ENCODE data around the gene CST1.
"Not testable (repeated sequence)": the region's sequence is repeated elsewhere in the genome, so short reads cannot be mapped to it uniquely, and the experiment has no call there.

CST1 gene

DNA sequence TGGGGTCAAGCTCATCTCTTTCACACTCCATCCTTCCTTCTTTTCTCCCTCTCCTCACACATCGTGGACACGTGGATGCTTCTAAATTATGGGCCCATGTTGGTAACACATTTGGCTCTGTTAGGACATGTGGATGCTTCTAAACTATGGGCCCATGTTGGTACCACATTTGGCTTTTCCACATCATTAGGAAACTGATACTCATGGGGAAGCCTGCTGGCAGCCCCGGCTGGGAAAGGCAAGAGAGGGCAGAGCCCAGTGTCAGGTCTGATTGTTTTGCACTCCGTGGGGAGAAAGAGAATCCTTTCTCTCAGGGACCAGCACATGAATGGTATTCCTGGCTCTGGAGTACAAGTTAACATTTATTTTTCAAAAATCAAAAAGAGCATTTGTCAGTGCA is 4.0 kb upstream of the CST1 start:
- DNase-seq, result no peak

DNA sequence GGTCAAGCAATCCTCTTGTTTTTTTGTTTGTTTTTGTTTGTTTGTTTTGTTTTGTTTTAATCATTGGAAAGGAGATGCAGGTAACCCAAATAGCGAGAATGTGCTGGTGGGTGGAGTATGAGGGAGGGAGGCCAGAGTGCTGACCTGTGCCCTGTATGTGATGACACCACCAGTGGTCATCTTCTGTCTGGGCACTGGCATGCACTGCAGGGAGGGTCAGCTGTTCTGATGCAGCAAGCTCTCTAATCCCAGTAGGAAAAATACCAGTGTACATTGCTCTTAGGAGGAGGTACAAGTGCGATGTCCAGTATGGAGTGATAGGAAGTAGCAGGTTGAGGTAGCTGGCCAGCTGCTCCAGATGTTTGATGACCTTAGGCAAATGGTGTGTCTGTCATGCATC is 2.9 kb upstream of the CST1 start:
- DNase-seq, result no peak

DNA sequence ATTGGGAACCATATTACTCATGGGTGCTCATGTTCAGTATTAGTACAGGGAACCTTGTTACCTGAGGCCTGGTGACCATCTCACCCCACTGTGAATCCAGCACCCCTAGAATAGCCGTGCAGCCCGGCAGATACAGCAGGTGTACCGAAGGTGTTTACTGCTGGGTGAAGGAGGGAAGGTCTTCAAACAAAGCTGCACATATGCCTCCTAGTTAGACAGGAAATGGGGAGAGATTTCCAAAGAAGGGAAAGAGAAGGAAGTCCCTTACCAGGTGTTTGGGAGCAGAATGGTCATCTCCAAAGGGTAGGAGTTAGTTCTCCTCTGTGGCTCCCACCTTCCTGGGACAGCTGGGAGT is 2.4 kb upstream of the CST1 start:
- no peak for DNase-seq

DNA sequence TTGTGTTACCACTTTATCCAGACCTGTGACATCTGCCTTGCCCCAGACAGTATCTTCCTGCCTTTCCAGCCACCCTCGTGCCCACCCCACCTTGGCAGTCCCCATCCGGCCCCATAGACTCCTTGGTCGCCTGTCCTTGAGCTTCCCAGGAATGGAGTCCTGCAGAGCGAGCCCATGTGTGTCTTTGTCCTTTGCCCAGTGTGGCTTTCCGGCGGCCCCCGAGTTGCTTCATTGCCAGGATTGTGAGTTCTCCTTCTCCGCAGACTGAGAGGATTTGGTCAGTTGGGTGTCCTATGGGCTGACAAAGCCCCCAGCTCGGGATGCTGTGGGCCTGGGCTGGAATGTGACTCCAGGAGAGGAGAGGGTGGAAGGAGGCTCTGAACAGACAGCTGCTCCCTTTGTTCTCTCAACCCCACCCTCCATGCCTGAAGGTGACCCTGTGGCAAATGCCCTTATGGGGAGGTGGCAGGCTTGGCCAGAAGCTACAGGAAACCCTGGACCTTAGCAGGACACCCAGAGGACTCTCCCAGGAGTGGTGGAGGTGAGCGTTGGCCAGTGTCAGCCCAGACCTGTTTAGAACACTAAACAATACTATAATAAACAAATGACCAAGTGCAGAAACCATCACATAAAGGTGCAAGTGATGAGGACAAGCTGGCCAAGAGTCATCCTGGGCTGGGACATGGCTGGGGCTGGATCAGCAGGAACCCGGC is 1.9 kb upstream of the CST1 start:
- DNase-seq, result no peak

DNA sequence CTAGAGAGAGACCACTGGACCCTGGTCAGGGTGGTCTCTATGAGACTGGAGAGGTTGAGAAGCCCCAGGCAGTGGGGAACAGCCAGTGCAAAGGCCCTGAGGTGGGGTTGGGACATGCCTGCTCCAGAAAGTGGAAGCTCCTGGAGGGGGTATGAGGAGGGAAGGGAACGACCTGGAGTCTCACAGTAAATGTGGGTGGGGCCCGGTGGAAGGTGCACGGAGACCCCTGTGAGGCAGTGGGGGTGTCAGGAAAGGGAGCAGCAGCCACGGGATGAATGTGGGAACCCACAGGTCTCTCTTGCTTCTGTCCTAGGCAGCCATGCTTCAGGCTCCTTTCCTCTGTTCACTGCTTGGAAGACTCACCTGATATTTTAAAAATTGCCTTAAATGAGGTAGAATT is 1.3 kb upstream of the CST1 start:
- no peak for DNase-seq

DNA sequence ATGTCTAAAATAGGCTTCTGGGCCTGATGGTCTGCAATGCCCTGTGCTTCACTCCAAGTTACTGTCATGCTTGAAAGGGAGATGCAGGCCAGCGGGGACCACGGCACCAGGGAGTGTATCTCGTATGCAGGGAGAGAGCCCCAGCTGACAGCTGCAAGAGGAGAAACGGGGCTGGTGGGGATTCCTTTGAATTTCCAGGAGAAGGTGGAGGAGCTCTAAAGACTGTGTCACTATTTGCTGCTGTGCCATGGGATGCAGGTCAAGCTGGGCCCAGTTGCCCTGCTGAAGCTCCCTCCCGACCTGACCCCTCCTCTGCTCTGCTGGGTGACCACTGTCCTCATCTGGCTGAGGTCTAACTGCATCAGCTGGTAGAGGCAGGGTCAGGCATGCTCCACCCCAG is 989 bp downstream of the CST1 start:
- no peak for DNase-seq

DNA sequence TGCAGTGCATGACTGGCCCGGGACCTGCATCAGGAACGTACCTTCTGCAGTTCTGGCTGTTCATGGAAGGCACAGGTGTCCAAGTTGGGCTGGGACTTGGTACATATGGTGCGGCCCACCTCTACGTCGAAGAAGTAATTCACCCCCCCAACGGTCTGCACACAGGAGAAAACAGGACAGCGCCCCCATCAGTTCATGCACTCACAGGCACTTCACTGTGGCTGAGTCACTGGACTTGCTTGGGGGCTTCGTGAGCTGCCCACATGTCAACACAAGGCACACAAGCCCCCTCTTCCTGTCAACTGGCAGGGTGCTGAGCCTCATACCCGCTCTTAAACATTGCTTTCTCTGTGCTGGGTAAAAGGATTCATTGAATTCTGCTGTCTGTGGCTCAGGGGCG is 1.8 kb downstream of the CST1 start:
- not testable (repeated sequence) for DNase-seq

DNA sequence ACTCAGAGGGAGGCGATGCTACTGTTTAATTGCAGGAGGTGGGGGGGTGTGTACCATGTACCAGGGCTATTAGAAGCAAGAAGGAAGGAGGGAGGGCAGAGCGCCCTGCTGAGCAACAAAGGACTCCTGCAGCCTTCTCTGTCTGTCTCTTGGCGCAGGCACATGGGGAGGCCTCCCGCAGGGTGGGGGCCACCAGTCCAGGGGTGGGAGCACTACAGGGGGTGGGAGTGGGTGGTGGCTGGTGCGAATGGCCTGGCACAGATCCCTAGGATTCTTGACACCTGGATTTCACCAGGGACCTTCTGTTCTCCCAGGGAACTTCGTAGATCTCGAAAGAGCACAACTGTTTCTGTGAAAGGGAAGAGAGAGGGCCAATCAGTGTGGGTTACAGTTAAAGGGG is 3.2 kb downstream of the CST1 start:
- DNase-seq, result not testable (repeated sequence)

DNA sequence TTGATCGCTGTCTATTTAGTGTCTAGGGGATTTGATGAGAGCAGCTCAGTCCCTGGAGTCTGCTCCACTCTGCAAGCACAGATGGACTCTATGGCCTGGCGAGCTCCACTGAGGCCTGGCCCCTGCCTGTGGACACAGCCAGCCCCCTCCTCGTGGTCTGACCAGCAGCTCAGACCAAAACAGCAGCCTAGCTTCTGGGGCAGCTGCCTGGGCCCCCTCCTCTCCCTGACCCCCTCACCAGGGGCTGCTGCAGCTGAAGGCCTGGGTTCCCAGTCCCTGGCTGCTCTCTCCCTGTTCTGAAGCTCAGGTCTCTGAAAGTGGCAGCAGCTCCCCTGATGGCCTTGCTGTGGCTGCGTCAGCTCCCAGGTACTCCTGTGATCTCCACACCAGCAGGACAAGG is 3.6 kb downstream of the CST1 start:
- DNase-seq, result not testable (repeated sequence)

DNA sequence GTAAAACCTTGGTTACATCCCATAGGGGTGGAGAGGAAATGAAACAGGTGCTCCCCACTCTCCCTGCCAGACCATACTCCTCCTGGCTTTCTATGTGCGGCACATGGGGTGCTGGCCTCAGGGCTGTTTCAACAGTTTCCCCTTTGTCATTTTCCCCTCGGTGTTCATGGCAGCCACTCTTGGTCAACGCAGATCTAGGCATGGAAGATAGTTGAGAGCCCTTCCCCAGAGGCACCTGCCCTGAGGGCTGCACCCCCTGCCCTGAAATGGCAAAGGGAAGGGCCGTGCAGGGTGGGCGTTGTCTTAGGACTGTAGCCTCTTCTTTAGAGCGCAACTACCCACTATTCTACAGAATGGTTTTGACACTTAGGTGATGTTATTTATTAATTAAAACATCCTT is 4.4 kb downstream of the CST1 start:
- no peak for DNase-seq

DNA sequence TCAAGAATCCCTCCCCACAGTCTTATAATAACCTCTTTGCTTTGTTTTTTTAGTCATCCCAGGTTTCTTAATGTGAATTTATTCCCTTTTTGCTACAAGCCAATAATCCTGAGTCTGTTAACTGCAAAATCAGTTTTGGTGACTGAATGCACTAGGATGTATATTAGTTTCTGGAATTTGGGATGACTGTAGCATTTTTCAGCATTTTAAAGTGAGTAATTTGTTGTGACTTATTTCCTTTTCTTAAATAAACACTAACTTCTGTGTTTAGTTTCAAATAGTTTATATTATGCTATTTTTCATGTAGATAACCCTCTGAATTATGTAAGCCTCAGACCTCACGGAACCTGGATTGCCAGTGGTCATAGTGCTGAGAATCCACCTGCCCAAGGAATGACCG is 5.5 kb downstream of the CST1 start:
- no peak for DNase-seq

DNA sequence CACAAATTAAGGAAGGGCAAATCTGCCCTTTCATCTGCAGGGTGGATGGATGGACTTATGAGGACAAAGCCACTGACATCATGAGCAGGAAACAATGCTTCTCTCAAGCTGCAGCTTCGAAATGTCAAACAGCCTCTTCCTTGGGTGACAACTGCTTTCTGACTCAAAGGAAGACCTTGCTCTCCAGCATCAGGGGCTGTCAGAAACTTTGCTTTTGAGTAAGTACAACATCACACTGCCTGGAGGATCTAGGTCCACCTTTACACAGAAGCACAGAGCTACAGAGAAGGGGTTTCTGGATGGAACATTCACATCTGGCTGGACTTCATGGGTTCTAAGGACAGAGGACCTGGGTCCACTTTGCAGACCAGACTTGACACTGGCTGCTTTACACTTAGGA is 5.9 kb downstream of the CST1 start:
- DNase-seq, result no peak

DNA sequence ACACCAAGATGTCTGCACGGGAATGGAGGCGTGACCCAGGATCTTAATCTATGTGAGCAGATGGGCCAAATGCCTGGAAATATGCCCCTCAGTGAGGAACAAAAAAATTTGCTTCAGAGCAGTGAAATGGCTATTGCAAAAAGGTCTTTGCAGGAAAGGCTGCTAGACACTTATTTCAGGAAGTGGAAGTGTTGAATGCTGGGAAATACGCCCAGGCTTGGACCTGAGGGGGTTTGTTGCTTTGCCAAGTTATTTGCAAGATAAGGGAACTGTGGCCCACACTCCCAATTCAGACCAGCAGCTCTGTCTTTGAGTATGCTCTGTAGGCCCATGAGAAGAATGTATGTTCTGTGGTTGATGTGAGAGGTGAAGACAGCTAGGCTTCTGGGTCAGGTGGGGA is 15.3 kb downstream of the CST1 start:
- DNase-seq, result peak in 1 of 2 donors; percentile 34

DNA sequence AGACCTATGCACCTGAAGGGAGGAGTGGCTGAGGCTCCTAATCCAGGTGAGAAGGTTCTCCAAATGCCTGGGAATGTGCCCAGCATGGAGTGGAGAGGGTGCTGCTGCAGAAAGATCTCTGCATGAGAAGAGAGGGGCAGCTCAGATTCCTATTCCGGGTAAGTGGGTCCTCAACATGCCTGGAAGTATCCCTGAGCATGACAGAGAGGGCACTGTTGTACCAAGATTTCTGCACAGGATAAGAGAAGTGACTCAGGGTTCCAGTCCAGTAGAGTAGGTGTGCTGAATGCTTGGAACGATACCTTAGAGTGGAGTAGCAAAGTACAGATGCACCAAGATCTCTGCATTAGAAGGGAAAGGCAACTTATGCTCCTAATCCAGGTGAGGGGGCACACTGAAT is 15.8 kb downstream of the CST1 start:
- not testable (repeated sequence) for DNase-seq

DNA sequence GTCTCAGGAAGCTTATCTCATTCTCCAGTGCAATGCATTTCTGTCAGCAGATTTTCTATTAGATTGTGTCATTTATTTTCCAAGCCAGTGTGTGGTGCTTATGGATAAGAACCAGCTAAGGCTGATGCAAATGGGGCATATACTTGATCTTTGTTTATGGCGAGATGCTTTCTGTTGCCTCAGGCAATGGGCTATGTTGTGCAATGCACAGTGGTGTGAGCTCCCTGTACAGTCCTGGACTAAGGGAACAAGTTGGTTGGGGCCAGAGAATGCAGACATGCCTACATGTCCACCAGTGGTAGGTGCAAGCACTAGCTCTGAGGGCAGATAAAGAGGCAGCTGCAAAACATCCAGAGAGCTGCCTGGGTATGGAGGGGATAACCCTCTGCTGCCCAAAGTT is 16.3 kb downstream of the CST1 start:
- not testable (repeated sequence) for DNase-seq

DNA sequence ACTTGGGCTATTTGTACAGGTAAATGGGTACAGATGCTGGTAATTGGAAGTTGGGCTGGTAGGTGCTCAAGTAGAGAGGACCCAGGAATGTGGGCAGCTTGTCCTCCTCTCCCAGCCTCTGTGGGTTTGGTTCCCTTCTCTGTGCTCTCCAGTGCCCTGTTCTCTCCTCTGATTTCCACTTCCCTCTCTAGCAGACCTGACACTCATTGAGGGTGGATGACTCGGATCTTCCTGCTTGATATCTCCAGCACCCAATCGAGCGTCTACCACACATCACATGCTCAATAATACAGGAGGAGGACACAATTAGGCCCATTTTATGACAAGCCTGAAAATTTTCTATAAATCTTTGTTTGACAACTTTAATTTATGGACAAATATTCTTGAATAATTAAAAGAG is 23.7 kb downstream of the CST1 start:
- peak in 1 of 2 donors; percentile 0 for DNase-seq

DNA sequence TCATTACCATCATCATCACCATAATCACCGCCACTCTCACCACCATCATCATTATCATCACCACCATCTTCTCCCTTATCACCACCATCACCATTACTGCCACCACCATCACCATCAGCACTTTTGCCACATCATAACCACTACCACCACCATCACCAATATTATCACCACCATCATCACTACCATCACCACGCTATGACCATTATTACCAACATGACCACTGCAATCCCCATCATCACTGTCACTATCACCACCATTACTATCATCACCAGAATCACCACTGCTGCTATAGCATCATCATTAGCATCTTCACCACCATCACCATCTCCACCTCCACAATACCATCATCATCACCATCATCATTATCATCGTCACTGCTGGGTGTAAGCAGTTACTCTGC is 25.6 kb downstream of the CST1 start:
- DNase-seq, result no peak

DNA sequence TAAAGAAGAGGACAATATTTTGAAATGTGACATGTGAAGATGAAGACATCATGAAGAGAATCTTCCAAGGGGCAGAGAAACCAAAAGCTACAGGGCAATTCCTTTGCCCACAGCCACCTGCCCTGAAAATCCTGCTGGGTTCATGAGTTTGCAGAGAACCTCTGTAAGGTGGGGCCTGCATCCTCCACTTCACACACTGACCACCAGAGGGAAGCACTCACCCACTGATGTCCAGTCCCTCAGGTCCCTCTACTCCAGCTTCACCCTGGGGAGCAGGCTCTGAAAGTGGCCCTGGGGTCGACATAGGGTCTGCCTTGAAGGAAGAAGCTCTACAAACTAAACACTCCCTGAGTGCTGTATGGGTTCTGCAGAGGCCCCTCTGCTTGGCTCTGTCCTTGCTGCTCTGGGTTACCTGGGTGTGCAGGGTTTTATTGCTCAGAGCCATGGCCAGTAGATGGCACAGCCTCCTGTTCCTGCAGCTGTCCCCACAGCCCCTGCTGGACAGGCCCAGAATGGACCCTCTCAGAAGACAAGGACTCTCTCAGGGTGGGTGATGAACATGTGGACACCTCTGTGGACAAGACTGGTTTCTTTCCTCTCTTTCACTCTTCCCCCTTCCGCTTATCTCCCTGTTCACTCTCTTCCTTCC is 27.0 kb downstream of the CST1 start:
- peak in 1 of 2 donors; percentile 25 for DNase-seq

DNA sequence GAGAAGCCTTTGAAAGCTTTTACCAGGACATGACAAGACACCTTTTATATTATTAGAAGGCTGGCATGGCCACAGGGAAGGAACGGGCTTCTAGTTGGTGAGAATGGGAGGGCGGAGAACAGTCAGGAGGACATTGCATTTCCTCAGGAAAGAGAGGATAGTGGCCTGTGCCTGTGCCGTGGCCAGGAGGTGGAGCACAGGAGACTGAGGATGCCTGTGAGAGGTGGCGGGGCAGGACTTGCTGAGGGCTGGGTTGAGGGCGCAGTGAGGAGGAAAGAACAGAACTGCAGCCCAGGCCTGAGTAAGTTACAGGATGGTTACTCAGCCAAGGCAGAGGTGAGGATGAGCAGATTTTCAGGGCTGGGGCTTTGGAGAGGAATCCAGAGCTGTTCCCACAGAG is 27.9 kb downstream of the CST1 start:
- DNase-seq, result not testable (repeated sequence)

DNA sequence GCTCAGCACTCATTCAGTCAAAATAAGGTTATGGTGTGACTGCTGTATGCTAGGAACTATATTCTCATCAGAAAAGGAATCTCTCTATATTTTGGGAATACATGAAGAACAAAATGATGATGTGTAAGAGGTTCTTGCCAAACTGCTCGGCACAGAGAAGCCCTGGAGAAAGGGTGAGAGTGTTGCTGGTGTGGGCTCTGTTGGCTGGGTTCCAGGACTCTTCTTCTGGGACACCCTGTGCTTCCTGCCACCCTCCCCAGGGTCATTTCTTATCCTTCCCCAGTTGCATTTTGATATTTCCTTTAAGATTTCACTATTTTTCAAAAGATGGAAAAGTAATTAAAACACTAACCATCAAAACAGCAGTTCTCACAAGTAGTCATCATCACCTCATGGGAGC is 28.8 kb downstream of the CST1 start:
- DNase-seq, result no peak

DNA sequence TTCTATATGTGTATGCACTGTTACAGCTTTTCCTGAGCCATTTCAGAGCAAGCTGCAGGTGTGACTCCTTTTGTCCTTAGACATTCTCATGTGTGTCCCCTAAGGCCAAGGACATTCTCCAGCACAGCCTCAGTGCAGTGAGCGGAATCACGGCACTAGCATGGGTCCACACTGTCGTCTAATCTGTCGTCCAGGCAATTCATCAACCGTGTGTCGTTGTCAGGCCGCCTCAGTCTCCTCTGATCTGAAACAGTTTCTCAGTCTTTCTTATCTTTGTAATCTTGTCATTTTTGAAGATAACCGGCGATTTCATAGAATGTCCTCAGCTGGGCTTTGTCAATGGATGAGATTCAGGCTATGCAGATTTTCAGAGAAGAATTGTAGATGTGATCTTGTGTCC is 31.4 kb downstream of the CST1 start:
- not testable (repeated sequence) for DNase-seq

DNA sequence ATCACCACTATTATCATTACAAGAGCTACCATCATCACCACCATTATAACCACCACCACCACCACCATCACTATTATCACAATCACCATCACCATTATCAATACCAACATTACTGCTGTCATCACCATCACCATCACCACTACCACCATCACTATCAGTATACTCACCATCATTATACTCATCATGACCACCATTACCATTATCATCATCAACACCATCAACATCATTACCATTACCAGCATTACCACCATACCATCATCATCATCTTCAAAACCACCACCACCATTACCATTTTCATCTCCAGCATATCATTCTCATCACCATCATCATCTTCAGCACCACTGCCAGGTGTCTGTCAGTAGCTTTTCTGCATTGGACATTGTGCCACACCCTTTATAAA is 39.0 kb downstream of the CST1 start:
- DNase-seq, result not testable (repeated sequence)

DNA sequence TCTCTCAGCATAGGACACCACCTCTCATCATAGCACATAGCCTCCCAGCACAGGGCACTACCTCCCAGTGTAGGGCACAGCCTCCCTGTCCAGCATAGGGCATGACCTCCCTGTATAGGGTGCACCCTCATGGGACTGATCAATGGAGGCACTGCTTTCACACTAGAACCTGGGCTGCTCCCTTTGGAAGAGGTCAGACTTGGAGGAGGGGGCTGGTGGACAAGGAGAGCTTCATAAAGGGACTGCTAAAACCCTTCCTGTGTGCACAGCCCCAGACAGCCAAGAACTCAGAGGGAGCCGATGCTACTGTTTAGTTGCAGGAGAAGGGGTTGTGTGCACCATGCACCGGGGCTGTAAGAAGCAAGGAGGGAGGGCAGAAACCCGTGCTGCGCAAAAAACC is 40.0 kb downstream of the CST1 start:
- DNase-seq, result no peak

DNA sequence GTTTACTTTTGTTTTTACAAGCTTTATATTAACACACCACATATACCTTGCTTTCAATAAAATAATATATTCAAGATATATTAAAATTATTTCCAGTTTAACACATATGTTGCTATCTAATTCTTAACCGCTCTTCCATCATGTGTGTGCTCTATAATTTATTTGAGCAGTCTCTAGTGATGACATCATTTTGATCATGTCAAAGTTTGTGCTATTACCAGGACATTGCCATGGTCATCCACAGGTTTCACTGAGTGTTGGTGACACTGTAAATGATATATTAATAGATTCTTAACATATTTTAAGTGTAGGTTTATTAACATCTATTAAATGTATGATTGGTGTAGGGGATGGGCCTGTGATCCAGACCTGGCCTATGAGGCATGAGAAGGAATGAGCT is 44.8 kb downstream of the CST1 start:
- DNase-seq, result no peak

DNA sequence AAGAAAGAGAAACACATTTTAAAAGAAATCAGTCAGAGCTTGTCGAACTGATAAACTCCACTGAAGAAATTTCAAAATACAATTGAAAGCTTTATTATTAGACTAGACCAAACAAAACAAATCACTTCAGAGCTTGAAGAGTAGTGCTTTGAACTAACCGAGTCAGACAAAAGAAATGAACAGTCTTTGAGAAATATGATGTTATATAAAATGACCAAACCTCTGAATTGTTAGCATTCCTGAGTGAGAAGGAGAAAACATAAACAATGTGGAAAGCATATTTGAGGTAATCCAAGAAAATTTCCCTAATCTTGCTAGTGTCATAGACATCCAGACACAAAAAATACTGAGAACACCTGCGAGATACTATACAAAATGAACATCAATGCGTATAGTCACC is 48.7 kb downstream of the CST1 start:
- DNase-seq, result no peak

All from inflammatory macrophage treated with lipopolysaccharide for 1 hour (primary cell).